Measurements from ENCODE around the gene ORM1. TPM values are rescaled to one million over a fixed set of nuclear protein-coding genes. Genes with fewer than 3 reads are reported as not detected.
"Not testable (repeated sequence)": the region's sequence is repeated elsewhere in the genome, so short reads cannot be mapped to it uniquely, and the experiment has no call there.

The ORM1 gene
- total and polyA plus RNA-seq, 2 donors (not counting 1 experiment from before 2014, with no cell fraction given) = not detected

GRCh38 chr9:114330636-114331035 is 7.7 kb downstream of the ORM1 start:
- Histone ChIP-seq H3K9me3 (ENCODE audit: control insufficient read depth, insufficient read depth, low read depth, low read length) (no peaks in the 10 kb centered on the region), H4K20me1 (ENCODE audit: control insufficient read depth, extremely low read depth, insufficient read depth, low read length) (no peaks in the 10 kb centered on the region), H3K36me3 (ENCODE audit: control insufficient read depth, insufficient read depth, low read length) (no peaks in the 10 kb centered on the region), H3K9ac (ENCODE audit: insufficient read depth, low read length) (no peak overlapping the region), H3K79me2 (ENCODE audit: control insufficient read depth, insufficient read depth, low read length) (no peaks in the 10 kb centered on the region), H3K27me3 (ENCODE audit: control insufficient read depth, insufficient read depth, low read length) (no peaks in the 10 kb centered on the region), H3K4me3 (replicated peaks in 1 of 4; ENCODE audit: control extremely low read depth in 1 of 4, insufficient read depth in 1 of 4, low read depth in 3 of 4, low read length in 4 of 4) (no peak overlapping the region), H3K27ac (ENCODE audit: insufficient read depth, low read length) (no peak overlapping the region), H2AFZ (ENCODE audit: low read length) (no peak overlapping the region), H3K4me1 (ENCODE audit: control insufficient read depth, extremely low read depth, insufficient read depth, low read length) (no peaks in the 10 kb centered on the region), H3K4me2 (ENCODE audit: extremely low read depth, insufficient read depth, low read length) (no peak overlapping the region)
- TF ChIP-seq, protein P1, sequence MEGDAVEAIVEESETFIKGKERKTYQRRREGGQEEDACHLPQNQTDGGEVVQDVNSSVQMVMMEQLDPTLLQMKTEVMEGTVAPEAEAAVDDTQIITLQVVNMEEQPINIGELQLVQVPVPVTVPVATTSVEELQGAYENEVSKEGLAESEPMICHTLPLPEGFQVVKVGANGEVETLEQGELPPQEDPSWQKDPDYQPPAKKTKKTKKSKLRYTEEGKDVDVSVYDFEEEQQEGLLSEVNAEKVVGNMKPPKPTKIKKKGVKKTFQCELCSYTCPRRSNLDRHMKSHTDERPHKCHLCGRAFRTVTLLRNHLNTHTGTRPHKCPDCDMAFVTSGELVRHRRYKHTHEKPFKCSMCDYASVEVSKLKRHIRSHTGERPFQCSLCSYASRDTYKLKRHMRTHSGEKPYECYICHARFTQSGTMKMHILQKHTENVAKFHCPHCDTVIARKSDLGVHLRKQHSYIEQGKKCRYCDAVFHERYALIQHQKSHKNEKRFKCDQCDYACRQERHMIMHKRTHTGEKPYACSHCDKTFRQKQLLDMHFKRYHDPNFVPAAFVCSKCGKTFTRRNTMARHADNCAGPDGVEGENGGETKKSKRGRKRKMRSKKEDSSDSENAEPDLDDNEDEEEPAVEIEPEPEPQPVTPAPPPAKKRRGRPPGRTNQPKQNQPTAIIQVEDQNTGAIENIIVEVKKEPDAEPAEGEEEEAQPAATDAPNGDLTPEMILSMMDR (conservative IDR thresholded peaks at IDR 0.05 in 1 of 2, IDR thresholded peaks at IDR 0.05 in 1 of 2; ENCODE audit: low read depth in 1 of 2, low read length in 2 of 2) = no peak
- no peak for TF ChIP-seq EZH2 (IDR thresholded peaks at IDR 0.05; ENCODE audit: low read length, missing control alignments)
- no peak for DNase-seq (ENCODE audit: low read depth in 2 of 2)

- not testable (repeated sequence) for H3K9me3 ChIP-seq (ENCODE audit: control insufficient read depth, insufficient read depth, low read depth, low read length); H3K36me3 ChIP-seq (ENCODE audit: control insufficient read depth, insufficient read depth, low read length)
Measured at GRCh38 chr9:114331229-114332195, 8.6 kb downstream of the ORM1 start.

DNA sequence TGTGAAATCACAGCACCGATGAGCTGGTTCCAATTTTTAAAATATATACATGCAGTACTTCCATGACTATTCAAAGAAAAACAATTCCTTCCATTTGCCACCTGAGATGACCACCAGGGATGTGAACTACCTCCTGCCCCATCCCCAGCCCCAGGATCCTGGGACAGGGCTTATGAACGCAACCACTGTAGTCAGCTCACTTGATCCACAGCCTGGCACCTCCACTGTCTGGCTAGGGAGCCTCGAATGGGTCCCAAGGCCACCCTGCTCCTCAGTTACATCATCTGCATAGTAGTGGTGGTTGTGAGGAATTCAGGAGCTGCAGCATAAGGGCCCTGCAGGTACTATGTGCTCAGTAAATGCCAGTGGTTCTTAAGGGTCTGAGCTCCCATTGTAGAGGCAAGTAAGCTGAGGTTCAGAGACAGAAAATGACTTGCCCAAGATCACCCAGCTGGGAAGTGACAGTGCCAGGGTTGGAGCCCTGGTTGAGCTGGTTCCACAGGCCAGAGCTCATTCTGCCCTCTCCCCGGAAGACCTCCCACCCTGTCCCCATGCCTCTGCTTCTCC is 9.7 kb downstream of the ORM1 start:
- not testable (repeated sequence) for H3K9me3 ChIP-seq (ENCODE audit: control insufficient read depth, insufficient read depth, low read depth, low read length); H3K4me1 ChIP-seq (ENCODE audit: control insufficient read depth, extremely low read depth, insufficient read depth, low read length); H3K36me3 ChIP-seq (ENCODE audit: control insufficient read depth, insufficient read depth, low read length); H3K27ac ChIP-seq (ENCODE audit: insufficient read depth, low read length); H3K9ac ChIP-seq (ENCODE audit: insufficient read depth, low read length); H3K27me3 ChIP-seq (ENCODE audit: control insufficient read depth, insufficient read depth, low read length); DNase-seq (ENCODE audit: low read depth in 2 of 2); H2AFZ ChIP-seq (ENCODE audit: low read length); H4K20me1 ChIP-seq (ENCODE audit: control insufficient read depth, extremely low read depth, insufficient read depth, low read length); H3K4me3 ChIP-seq (replicated peaks in 1 of 4; ENCODE audit: control extremely low read depth in 1 of 4, insufficient read depth in 1 of 4, low read depth in 3 of 4, low read length in 4 of 4); H3K4me2 ChIP-seq (ENCODE audit: extremely low read depth, insufficient read depth, low read length); H3K79me2 ChIP-seq (ENCODE audit: control insufficient read depth, insufficient read depth, low read length)

More at GRCh38 chr9:114331229-114332195, 8.6 kb downstream of the ORM1 start:
- not testable (repeated sequence) for H2AFZ ChIP-seq (ENCODE audit: low read length); H4K20me1 ChIP-seq (ENCODE audit: control insufficient read depth, extremely low read depth, insufficient read depth, low read length); H3K4me3 ChIP-seq (replicated peaks in 1 of 4; ENCODE audit: control extremely low read depth in 1 of 4, insufficient read depth in 1 of 4, low read depth in 3 of 4, low read length in 4 of 4); H3K4me1 ChIP-seq (ENCODE audit: control insufficient read depth, extremely low read depth, insufficient read depth, low read length); H3K79me2 ChIP-seq (ENCODE audit: control insufficient read depth, insufficient read depth, low read length); DNase-seq (ENCODE audit: low read depth in 2 of 2); H3K27me3 ChIP-seq (ENCODE audit: control insufficient read depth, insufficient read depth, low read length); H3K9ac ChIP-seq (ENCODE audit: insufficient read depth, low read length); H3K27ac ChIP-seq (ENCODE audit: insufficient read depth, low read length); H3K4me2 ChIP-seq (ENCODE audit: extremely low read depth, insufficient read depth, low read length)

DNA sequence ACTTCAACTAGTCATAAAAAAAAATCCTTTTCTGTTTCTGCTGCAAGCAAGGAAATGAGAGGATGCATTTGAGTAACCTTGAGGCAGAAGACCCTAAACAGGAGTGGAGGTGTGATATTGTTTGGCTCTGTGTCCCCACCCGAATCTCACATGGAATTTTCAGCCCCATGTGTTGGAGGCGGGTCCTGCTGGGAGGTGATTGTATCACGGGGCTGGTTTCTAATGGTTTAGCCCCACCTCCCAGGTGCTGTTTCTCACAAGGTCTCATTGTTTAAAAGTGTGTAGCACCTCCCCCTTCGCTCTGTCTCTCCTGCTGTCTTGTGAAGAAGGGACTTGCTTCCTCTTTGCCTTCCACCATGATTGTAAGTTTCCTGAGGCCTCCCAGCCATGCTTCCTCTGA is 10.8 kb downstream of the ORM1 start:
- not testable (repeated sequence) for H3K4me1 ChIP-seq (ENCODE audit: control insufficient read depth, extremely low read depth, insufficient read depth, low read length); H3K9me3 ChIP-seq (ENCODE audit: control insufficient read depth, insufficient read depth, low read depth, low read length); H4K20me1 ChIP-seq (ENCODE audit: control insufficient read depth, extremely low read depth, insufficient read depth, low read length); H3K4me3 ChIP-seq (replicated peaks in 1 of 4; ENCODE audit: control extremely low read depth in 1 of 4, insufficient read depth in 1 of 4, low read depth in 3 of 4, low read length in 4 of 4); H3K79me2 ChIP-seq (ENCODE audit: control insufficient read depth, insufficient read depth, low read length); H3K27me3 ChIP-seq (ENCODE audit: control insufficient read depth, insufficient read depth, low read length); H2AFZ ChIP-seq (ENCODE audit: low read length); H3K4me2 ChIP-seq (ENCODE audit: extremely low read depth, insufficient read depth, low read length); H3K36me3 ChIP-seq (ENCODE audit: control insufficient read depth, insufficient read depth, low read length); H3K27ac ChIP-seq (ENCODE audit: insufficient read depth, low read length); DNase-seq (ENCODE audit: low read depth in 2 of 2); H3K9ac ChIP-seq (ENCODE audit: insufficient read depth, low read length)
